HG02973 (cell line): ENCODE data around the gene SHOC2.

Source experiments
- ATAC-seq: cut with Tn5 transposase; IDR thresholded peaks from one replicate; pipeline ENCODE4 v1.9.1; 2021; ENCODE audit warnings: moderate library complexity; ENCODE audit not compliant: unreplicated experiment

Gene SHOC2

GRCh38 chr10:110919349-110919931, at the start of gene SHOC2:
Gene SHOC2 (plus strand): TSS chr10:110919604. CDS start chr10:110964359, 44,755 bp downstream.
- peak; percentile 10 for ATAC-seq

- no peak for ATAC-seq
Measured at GRCh38 chr10:110870823-110871297, 48.5 kb upstream of the SHOC2 start.

- peak; percentile 68 for ATAC-seq
Measured at GRCh38 chr10:110871298-110872084, 47.9 kb upstream of the SHOC2 start, which contains the start of gene PDCD4. Gene PDCD4 (plus strand): TSS chr10:110871928. CDS start chr10:110876028, 4,100 bp downstream.

GRCh38 chr10:110872145-110872983, 47.0 kb upstream of the SHOC2 start:
- peak; percentile 35 for ATAC-seq

GRCh38 chr10:110872984-110873923, 46.1 kb upstream of the SHOC2 start:
- ATAC-seq: no peak

- ATAC-seq: no peak
Measured at GRCh38 chr10:110873951-110874350, 45.5 kb upstream of the SHOC2 start.

GRCh38 chr10:110876000-110876399, 43.4 kb upstream of the SHOC2 start:
- ATAC-seq: no peak

GRCh38 chr10:110876788-110877187, 42.6 kb upstream of the SHOC2 start:
- ATAC-seq: no peak

GRCh38 chr10:110880012-110880411, 39.4 kb upstream of the SHOC2 start:
- no peak for ATAC-seq

GRCh38 chr10:110881247-110881646, 38.2 kb upstream of the SHOC2 start:
- no peak for ATAC-seq

GRCh38 chr10:110881905-110882304, 37.5 kb upstream of the SHOC2 start:
- ATAC-seq: no peak

- no peak for ATAC-seq
Measured at GRCh38 chr10:110883924-110884323, 35.5 kb upstream of the SHOC2 start.

GRCh38 chr10:110885932-110886674, 33.3 kb upstream of the SHOC2 start:
- no peak for ATAC-seq

- no peak for ATAC-seq
Measured at GRCh38 chr10:110887560-110887959, 31.8 kb upstream of the SHOC2 start.

GRCh38 chr10:110892602-110893288, 26.7 kb upstream of the SHOC2 start:
- ATAC-seq: no peak

- no peak for ATAC-seq
Measured at GRCh38 chr10:110893559-110894179, 25.7 kb upstream of the SHOC2 start.

GRCh38 chr10:110897184-110897583, 22.2 kb upstream of the SHOC2 start:
- ATAC-seq: no peak

GRCh38 chr10:110898391-110898790, 21.0 kb upstream of the SHOC2 start:
- ATAC-seq: no peak
